CD4-positive, alpha-beta T cell (primary cell): ENCODE results near the gene ANKDD1A. TPM values are rescaled to one million over a fixed set of nuclear protein-coding genes. Genes with fewer than 3 reads are reported as not detected.
A peak's percentile ranks its signal among the peaks of the same experiment; 100 is the strongest.

Experiments used
- ATAC-seq: fragments of 200-7000 bp; cut with Tn5 transposase; one replicate; pipeline ENCODE4 v1.10.0; 2022; ENCODE audit warnings: mild to moderate bottlenecking; ENCODE audit not compliant: poor library complexity
- CTCF ChIA-PET: fragments of 350-600 bp; sonication (Branson Sonifier 250); formaldehyde crosslinking; loops from one replicate; lab custom pipeline; 2021; ENCODE audit warnings: antibody characterized with exemption, inconsistent platforms; lab: Charles Lee
- POLR2A ChIA-PET: fragments of 350-600 bp; sonication (Branson Sonifier 250); formaldehyde crosslinking; loops from one replicate; lab custom pipeline; 2021; ENCODE audit warnings: antibody characterized with exemption, inconsistent platforms; lab: Charles Lee
- DNase-seq, 14 experiments: peaks; one replicate each; pipeline ENCODE4 v3.0.0-alpha.2; 2013 to 2020; ENCODE audit warnings: mixed read lengths in 2 of 14
- H3K27ac ChIP-seq, 2 donors: one replicate each; pipeline versions ENCODE4 v1.5.1 to v1.7.0; 2013; ENCODE audit warnings: low read length in 2 of 2, low read depth in 1 of 2, mild to moderate bottlenecking in 1 of 2
- H3K27me3 ChIP-seq, 2 experiments: 1 replicate in 1 of 2; 2 replicates in 1 of 2; pipeline versions ENCODE4 v1.6.1 to v1.7.0; 2013; ENCODE audit warnings: low read length in 2 of 2, control low read depth in 1 of 2, mild to moderate bottlenecking in 1 of 2, moderate library complexity in 1 of 2; ENCODE audit not compliant: insufficient read depth in 2 of 2, control insufficient read depth in 1 of 2
- H3K36me3 ChIP-seq: one replicate; pipeline ENCODE4 v1.6.1; 2013; ENCODE audit warnings: low read length, control low read depth; ENCODE audit not compliant: insufficient read depth
- H3K4me1 ChIP-seq: one replicate; pipeline ENCODE4 v1.6.1; 2013; ENCODE audit warnings: low read length, control low read depth; ENCODE audit not compliant: insufficient read depth
- H3K4me3 ChIP-seq: one replicate; pipeline ENCODE4 v1.5.1; 2013; ENCODE audit warnings: mild to moderate bottlenecking, low read length, moderate library complexity
- H3K9me3 ChIP-seq, 2 experiments: 1 replicate in 1 of 2; 2 replicates in 1 of 2; pipeline versions ENCODE4 v1.6.1 to v1.7.0; 2013; ENCODE audit warnings: low read length in 2 of 2, mild to moderate bottlenecking in 2 of 2, control low read depth in 1 of 2, moderate library complexity in 1 of 2; ENCODE audit not compliant: control insufficient read depth in 1 of 2, insufficient read depth in 1 of 2
- H3K27ac Mint-ChIP-seq: one replicate; pipeline ENCODE4 v1.8.0; 2020; ENCODE audit warnings: mixed read lengths
- H3K27me3 Mint-ChIP-seq: one replicate; pipeline ENCODE4 v1.8.0; 2021; ENCODE audit warnings: mixed read lengths
- H3K36me3 Mint-ChIP-seq: one replicate; pipeline ENCODE4 v1.8.0; 2021; ENCODE audit warnings: low read depth, mixed read lengths
- H3K4me1 Mint-ChIP-seq: one replicate; pipeline ENCODE4 v1.8.0; 2021; ENCODE audit warnings: low read depth, mixed read lengths
- H3K4me3 Mint-ChIP-seq: one replicate; pipeline ENCODE4 v1.8.0; 2020; ENCODE audit warnings: mild to moderate bottlenecking, mixed read lengths
- H3K9me3 Mint-ChIP-seq: one replicate; pipeline ENCODE4 v1.8.0; 2020; ENCODE audit warnings: mixed read lengths
- CTCF ChIP-seq: fragments of 200-600 bp; IDR thresholded peaks from one replicate; pipeline ENCODE4 v1.8.0; 2022; ENCODE audit warnings: antibody characterized with exemption, mild to moderate bottlenecking
- intact Hi-C, 2 experiments: fragments of 100-400 bp; cut with DNase I in 1 of 2; cut with micrococcal nuclease in 1 of 2; formaldehyde crosslinking; loops; one replicate each; pipeline versions ENCODE4 v1.15.1 to v1.9.0; 2023 to 2025; cut with DNase I, micrococcal nuclease
- total RNA-seq, 174 experiments: library from RNA in 2 of 174; stranded (reverse) in 2 of 174; gene quantifications; one replicate each; pipeline ENCODE4 v1.2.3 and lab custom pipeline; 2021 to 2026

The ANKDD1A gene
- total RNA-seq, 2 experiments from 2014 or later, result 0.95 to 1.9 TPM

GRCh38 chr15:64989416-64990167 is 77.9 kb downstream of the ANKDD1A start, which contains the start of gene SPG21:
TSS of gene SPG21 (minus strand) at chr15:64989914. CDS start at chr15:64983569, 6,345 bp downstream.
- H3K27me3 ChIP-seq, result no peaks in the 10 kb centered on the region
- DNase-seq (peak; percentile 71 to 96 (median 87)), ATAC-seq (peak; percentile 88)
- no peak for TF ChIP-seq CTCF
- no peaks in the 10 kb centered on the region for H3K9me3 Mint-ChIP-seq
- H3K27ac Mint-ChIP-seq, result peak within 1 kb of the TSS; percentile 87
- H3K4me3 ChIP-seq, result peak within 1 kb of the TSS; percentile 97
- peaks cover 53% of the 10 kb centered on the region for H3K4me1 Mint-ChIP-seq
- peak within 1 kb of the TSS; percentile 63 to 66 for H3K27ac ChIP-seq
- H3K9me3 ChIP-seq, result no peaks in the 10 kb centered on the region
- H3K27me3 Mint-ChIP-seq, result no peaks in the 10 kb centered on the region
- H3K36me3 ChIP-seq, result peaks cover 4% of the 10 kb centered on the region
- intact Hi-C loops, result loop anchor here in 1 of 2 experiments (5.0 to 10.0 kb wide), 5 partner anchors 143 to 895 kb away; partner anchors contain the start of genes CIAO2A, PDCD7, PLEKHO2 and RNU5A-1
- H3K4me1 ChIP-seq, result peaks cover 29% of the 10 kb centered on the region
- POLR2A ChIA-PET, result interaction anchor here (0.7 to 1.6 kb wide), 6 partner anchors 24 to 602 kb away, joined by 3 to 9 read pairs (median 3); partner anchors contain the start of genes RNU5B-1 and TRIP4
- CTCF ChIA-PET, result interaction anchor here (0.6 to 2.4 kb wide), 2 partner anchors 149 to 154 kb away, joined by 3 to 9 read pairs; no protein-coding TSS in a partner anchor
- H3K4me3 Mint-ChIP-seq, result peak within 1 kb of the TSS; percentile 91
- H3K36me3 Mint-ChIP-seq, result peaks cover 19% of the 10 kb centered on the region

DNA sequence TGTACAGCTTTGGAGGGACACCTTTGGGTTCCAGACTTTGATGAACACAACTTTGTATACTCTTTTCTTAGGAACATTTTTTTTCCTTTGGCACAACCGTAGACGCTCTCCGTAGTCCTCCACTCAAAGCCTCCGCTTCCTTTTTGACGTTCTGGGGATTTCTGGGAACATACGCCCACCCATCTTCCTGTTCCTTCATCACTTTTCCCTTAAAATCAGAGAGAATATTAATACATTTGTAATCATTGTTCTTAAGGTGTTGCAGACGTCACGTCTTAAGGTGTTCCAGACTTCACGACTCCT is 78.4 kb downstream of the ANKDD1A start:
- Mint-ChIP-seq H3K4me3 (peak overlapping the region; percentile 91), H3K27me3 (no peaks in the 10 kb centered on the region), H3K4me1 (peaks cover 48% of the 10 kb centered on the region), H3K27ac (peak overlapping the region; percentile 87), H3K9me3 (no peaks in the 10 kb centered on the region), H3K36me3 (peaks cover 17% of the 10 kb centered on the region)
- Histone ChIP-seq H3K9me3 (no peaks in the 10 kb centered on the region), H3K27me3 (no peaks in the 10 kb centered on the region), H3K36me3 (peaks cover 4% of the 10 kb centered on the region), H3K27ac (peak overlapping the region; percentile 51 to 63), H3K4me1 (peaks cover 29% of the 10 kb centered on the region), H3K4me3 (peak overlapping the region; percentile 97)
- DNase-seq, result no peak
- TF ChIP-seq CTCF, result no peak
- intact Hi-C loops, result loop anchor here in 1 of 2 experiments (5.0 to 10.0 kb wide), 3 partner anchors 307 to 895 kb away; partner anchors contain the start of genes CIAO2A, RNU5A-1, SNX1 and TRIP4
- POLR2A ChIA-PET, result interaction anchor here (1.0 to 1.6 kb wide), 4 partner anchors 32 to 315 kb away, joined by 3 to 9 read pairs (median 3); partner anchors contain the start of gene RNU5B-1
- no peak for ATAC-seq
- CTCF ChIA-PET, result interaction anchor here (2.4 kb wide), 1 partner anchor 154 kb away, joined by 9 read pairs; no protein-coding TSS in a partner anchor

- Histone ChIP-seq H3K36me3 (peaks cover 4% of the 10 kb centered on the region), H3K27me3 (no peaks in the 10 kb centered on the region), H3K4me3 (no peak overlapping the region), H3K27ac (no peak overlapping the region), H3K9me3 (no peaks in the 10 kb centered on the region), H3K4me1 (peaks cover 23% of the 10 kb centered on the region)
- intact Hi-C loops, result loop anchor here in 1 of 2 experiments (1.0 to 10.0 kb wide), 4 partner anchors 37 to 897 kb away; partner anchors contain the start of genes CIAO2A, RNU5A-1, SNX1 and TRIP4
- TF ChIP-seq CTCF, result no peak
- ChIA-PET POLR2A (no interaction called here), CTCF (no interaction called here)
- no peaks in the 10 kb centered on the region for H3K9me3 Mint-ChIP-seq
- no peaks in the 10 kb centered on the region for H3K27me3 Mint-ChIP-seq
- ATAC-seq (no peak), DNase-seq (no peak)
- H3K36me3 Mint-ChIP-seq, result peaks cover 12% of the 10 kb centered on the region
- peak overlapping the region; percentile 91 for H3K4me3 Mint-ChIP-seq
- peaks cover 38% of the 10 kb centered on the region for H3K4me1 Mint-ChIP-seq
- H3K27ac Mint-ChIP-seq, result no peak overlapping the region
Measured at GRCh38 chr15:64991536-64992135, 79.9 kb downstream of the ANKDD1A start.
